GM12891 (cell line): ENCODE measurements around the gene DPP10.

Source experiments
- PAX5 ChIP-seq: IDR thresholded peaks from 2 replicates; pipeline ENCODE4 v1.6.1; 2011; ENCODE audit warnings: low read length, moderate library complexity, mild to moderate bottlenecking; ENCODE audit not compliant: insufficient read depth, severe bottlenecking
- POLR2A ChIP-seq: IDR thresholded peaks from 2 replicates; pipeline ENCODE4 v1.6.1; 2011; ENCODE audit warnings: low read depth, low read length, control low read depth
- POLR2AphosphoS5 ChIP-seq: IDR thresholded peaks from 2 replicates; pipeline ENCODE4 v1.6.1; 2011; ENCODE audit warnings: low read depth, low read length, control low read depth
- POU2F2 ChIP-seq: IDR thresholded peaks from 2 replicates; pipeline ENCODE4 v1.6.1; 2011; ENCODE audit warnings: low read depth, mild to moderate bottlenecking, control low read depth, low read length, moderate library complexity
- SPI1 ChIP-seq: IDR thresholded peaks from 2 replicates; pipeline ENCODE4 v1.6.1; 2011; ENCODE audit warnings: low read depth, low read length, control low read depth
- TAF1 ChIP-seq: IDR thresholded peaks from 2 replicates; pipeline ENCODE4 v1.6.1; 2011; ENCODE audit warnings: low read depth, low read length, control low read depth

DNA sequence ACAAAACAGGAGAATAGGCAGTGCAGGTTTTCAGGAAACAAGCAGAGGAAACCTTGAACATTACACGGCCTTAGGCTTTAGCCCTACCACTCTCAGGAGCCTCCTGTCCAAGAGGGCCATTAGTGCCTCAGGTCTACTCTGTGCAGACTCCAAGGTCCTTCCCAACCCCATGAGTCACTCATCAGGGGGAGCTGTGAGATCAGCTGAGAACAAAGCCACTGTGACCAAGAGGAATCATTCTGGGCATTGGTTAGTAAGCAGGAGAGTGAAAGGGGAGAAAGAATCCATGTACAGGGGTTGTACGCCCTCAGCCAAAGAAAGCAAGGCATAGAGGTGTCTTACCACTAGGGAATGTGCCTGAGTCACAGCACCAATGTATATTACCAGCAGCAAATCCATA is 680.3 kb downstream of the DPP10 start:
- no peak for TF ChIP-seq POLR2A
- TF ChIP-seq POLR2AphosphoS5 = no peak
- no peak for TF ChIP-seq TAF1
- TF ChIP-seq PAX5 = no peak
- TF ChIP-seq POU2F2 = no peak
- no peak for TF ChIP-seq SPI1
